Heart right ventricle (tissue), 16 donors: ENCODE measurements around the gene SH2D3C. TPM values are rescaled to one million over a fixed set of nuclear protein-coding genes. Genes with fewer than 3 reads are reported as not detected.

Experiments used
- ATAC-seq, 8 donors: fragments of 200-7000 bp; cut with Tn5 transposase; one replicate each; pipeline ENCODE4 v1.9.1; 2020; ENCODE audit warnings: mild to moderate bottlenecking in 8 of 8, moderate library complexity in 8 of 8, moderate number of reproducible peaks in 1 of 8
- DNase-seq, 2 donors: peaks; one replicate each; pipeline ENCODE4 v3.0.0-alpha.2; 2020
- H3K27ac ChIP-seq, 10 donors: fragments of 200-600 bp; sonication (generic) in 2 of 10; one replicate each; pipeline versions ENCODE4 v1.5.0 to v1.8.0; 2020 to 2022; ENCODE audit warnings: mild to moderate bottlenecking in 3 of 10
- H3K27me3 ChIP-seq, 7 donors: fragments of 200-600 bp; one replicate each; pipeline ENCODE4 v1.8.0; 2021 to 2022; ENCODE audit warnings: mild to moderate bottlenecking in 2 of 7
- H3K36me3 ChIP-seq, 9 donors: fragments of 200-600 bp; sonication (generic) in 1 of 9; one replicate each; pipeline versions ENCODE4 v1.5.0 to v1.8.0; 2020 to 2022; ENCODE audit warnings: mild to moderate bottlenecking in 2 of 9
- H3K4me1 ChIP-seq, 9 donors: fragments of 200-600 bp; sonication (generic) in 1 of 9; one replicate each; pipeline versions ENCODE4 v1.5.0 to v1.8.0; 2020 to 2022; ENCODE audit warnings: mild to moderate bottlenecking in 4 of 9
- H3K4me3 ChIP-seq, 10 donors: fragments of 200-600 bp; sonication (generic) in 2 of 10; one replicate each; pipeline versions ENCODE4 v1.5.0 to v1.8.0; 2020 to 2022; ENCODE audit warnings: mild to moderate bottlenecking in 7 of 10, moderate library complexity in 2 of 10
- H3K9me3 ChIP-seq, 11 donors: fragments of 200-600 bp in 10 of 11; sonication (generic) in 2 of 11; one replicate each; pipeline versions ENCODE4 v1.5.0 to v1.8.0; 2013 to 2022; ENCODE audit warnings: mild to moderate bottlenecking in 2 of 11, control low read depth in 1 of 11, moderate library complexity in 1 of 11
- CTCF ChIP-seq, 9 donors: fragments of 200-600 bp; sonication (generic) in 2 of 9; IDR thresholded peaks; one replicate each; pipeline versions ENCODE4 v1.5.0 to v1.8.0; 2021 to 2022; ENCODE audit warnings: antibody characterized with exemption in 9 of 9, mild to moderate bottlenecking in 5 of 9, moderate library complexity in 1 of 9
- WGBS, 2 donors: extraction: QIAGEN DNeasy Blood & Tissue Kit; methylation state at CpG; one replicate each; pipeline ENCODE4 v1.1.7; 2013; ENCODE audit warnings: inconsistent platforms in 1 of 2; 5-methylcytosine and 5-hydroxymethylcytosine counted together
- intact Hi-C, 10 donors: fragments of 100-400 bp; cut with DNase I; formaldehyde crosslinking; loops; one replicate each; pipeline versions ENCODE4 v1.11.1 to v1.14.2; 2022
- long read RNA-seq, 3 donors: library from polyadenylated mRNA; unstranded; transcript quantifications; one replicate each; pipeline ENCODE4 v2.0.0, GENCODE V29; 2020 to 2021
- polyA plus RNA-seq, 2 donors: library from polyadenylated mRNA; stranded (reverse); fragments of 200-250 nt; gene quantifications; one replicate each; pipeline ENCODE4 v1.2.3, GENCODE V29; 2013
- total RNA-seq, 10 donors: library from RNA; stranded (reverse); fragmentation: NEBNext Ultra II Directional in 3 of 10; extraction: Animal tissue kit (Norgen Biotek cat#: 25700) in 3 of 10; gene quantifications; one replicate each; pipeline versions ENCODE4 v1.2.1 to v1.2.4, GENCODE V29; 2021 to 2023
- donor health status: Arrhythmogenic right ventricular cardiomyopathy.
- donor health status: ischemic (EF 13 %, LVEDD 7.1; RV severe dilation, severe dysfunction).
- donor health status: healthy with polysubstance abuse.
- donor health status: DM: no; HTN: yes; CAD: no.
- donor health status: DM: no; HTN: no; CAD: no.
- donor health status: ischemic (EF 25% LVEDD 6.9; RV normal size, moderate dysfunction).
- donor health status: ischemic (EF 25% LVEDD 5.7; RV mildly dilated, moderate dysfunction).
- donor health status: healthy.
- donor health status: DM: yes; HTN: yes; CAD: no.
- donor health status: Ischemic cardiomyopathy.
- donor health status: ischemic (EF 35%, LVEDD 5.7; RV mildly dilated, moderate dysfunction).
- donor health status: nonischemic (EF 11% LVEDD 7.7; RV severe dilation, severe dysfunction).
- donor health status: DM: yes; HTN: yes; CAD: no.
- donor health status: PGD.
- donor health status: ischemic (EF 29% LVEDD 5.4; RV normal size, mild dysfunction).
- donor health status: nonischemic (EF 23%, LVEDD 6.1; RV moderate dilation, normal function).

The SH2D3C gene
- total RNA-seq (10 to 100 TPM; 10.9 to 26.0 (median 17.7) TPM), polyA plus RNA-seq (10 to 100 TPM; 30.1 to 36.7 TPM)
- long read RNA-seq, donor 1, transcript SH2D3C-203 (11 exons, 2,750 nt) = major isoform, 5 of 39 reads
- long read RNA-seq, donor 1, transcript SH2D3C-206 (11 exons, 2,794 nt) = major isoform, 5 of 39 reads
- long read RNA-seq, donor 1, partial matches to known transcripts = 16 of 39 reads
- long read RNA-seq, donor 1, other reads (novel, unspliced or antisense) = 11 of 39 reads
- long read RNA-seq, donor 2, transcript SH2D3C-206 (11 exons, 2,794 nt) = major isoform, 6 of 42 reads
- long read RNA-seq, donor 2, transcript SH2D3C-203 (11 exons, 2,750 nt) = major isoform, 6 of 42 reads
- long read RNA-seq, donor 2, partial matches to known transcripts = 17 of 42 reads
- long read RNA-seq, donor 2, other reads (novel, unspliced or antisense) = 11 of 42 reads
- long read RNA-seq, donor 3, transcript SH2D3C-203 (11 exons, 2,750 nt) = major isoform, 14 of 105 reads
- long read RNA-seq, donor 3, transcript SH2D3C-206 (11 exons, 2,794 nt) = minor isoform, 6 of 105 reads
- long read RNA-seq, donor 3, partial matches to known transcripts = 67 of 105 reads
- long read RNA-seq, donor 3, other reads (novel, unspliced or antisense) = 15 of 105 reads

- H3K27ac ChIP-seq = peak within 1 kb of the TSS; percentile 50 to 98 (median 78)
- H3K9me3 ChIP-seq = no peaks in the 10 kb centered on the region
- no peak for TF ChIP-seq CTCF (IDR thresholded peaks at IDR 0.05)
- intact Hi-C loops = no loop called here
- ATAC-seq (peak; percentile 63 to 83 (median 78)), DNase-seq (peak; percentile 71 to 77)
- no peaks in the 10 kb centered on the region for H3K27me3 ChIP-seq
- peaks cover 0 to 12% (median 0%) of the 10 kb centered on the region in 9 donors for H3K36me3 ChIP-seq
- WGBS, 2 donors = 36 to 42% methylated on average over 13 of the region's 13 CpGs
- H3K4me1 ChIP-seq = peaks cover 3 to 73% (median 30%) of the 10 kb centered on the region in 9 donors
- H3K4me3 ChIP-seq = peak within 1 kb of the TSS; percentile 3 to 57 (median 40)
Observed at GRCh38 chr9:127778280-127779135, at the start of gene SH2D3C. Gene SH2D3C (minus strand): TSS chr9:127778666. CDS start chr9:127778627, 39 bp downstream.

GRCh38 chr9:127826253-127826913 is 47.9 kb upstream of the SH2D3C start:
- no peak overlapping the region for H3K4me3 ChIP-seq
- H3K36me3 ChIP-seq = peaks cover 0 to 99% (median 38%) of the 10 kb centered on the region in 9 donors
- DNase-seq = no peak
- WGBS, 2 donors = 51 to 56% methylated on average over 7 of the region's 7 CpGs
- intact Hi-C loops = loop anchor here in 5 of 10 donors (5.0 kb wide), 3 partner anchors 36 to 46 kb away; no protein-coding TSS in a partner anchor
- peaks cover 16 to 59% (median 51%) of the 10 kb centered on the region in 9 donors for H3K4me1 ChIP-seq
- H3K27me3 ChIP-seq = no peaks in the 10 kb centered on the region
- ATAC-seq = no peak
- no peaks in the 10 kb centered on the region for H3K9me3 ChIP-seq
- TF ChIP-seq CTCF (IDR thresholded peaks at IDR 0.05) = no peak
- peak overlapping the region in 9 of 10 donors; percentile 9 to 99 (median 89) for H3K27ac ChIP-seq

GRCh38 chr9:127825319-127826051 is 47.0 kb upstream of the SH2D3C start:
- no peak overlapping the region for H3K4me3 ChIP-seq
- peak in 7 of 8 donors; percentile 6 to 58 (median 20) for ATAC-seq
- peak overlapping the region in 8 of 10 donors; percentile 7 to 99 (median 64) for H3K27ac ChIP-seq

More at GRCh38 chr9:127825319-127826051, 47.0 kb upstream of the SH2D3C start:
- H3K36me3 ChIP-seq = peaks cover 0 to 99% (median 45%) of the 10 kb centered on the region in 9 donors
- peak in 8 of 9 donors; percentile 25 to 57 (median 50) for TF ChIP-seq CTCF (IDR thresholded peaks at IDR 0.05)
- no peaks in the 10 kb centered on the region for H3K27me3 ChIP-seq
- H3K9me3 ChIP-seq = no peaks in the 10 kb centered on the region
- intact Hi-C loops = loop anchor here in 5 of 10 donors (5.0 kb wide), 3 partner anchors 37 to 47 kb away; no protein-coding TSS in a partner anchor
- peak in 1 of 2 donors; percentile 63 for DNase-seq
- H3K4me1 ChIP-seq = peaks cover 16 to 55% (median 46%) of the 10 kb centered on the region in 9 donors
- WGBS, 2 donors = 47 to 50% methylated on average over 40 to 42 of the region's 42 CpGs
